HG02763 (cell line): ENCODE measurements around the gene CTDNEP1.
"Not testable (repeated sequence)": the region's sequence is repeated elsewhere in the genome, so short reads cannot be mapped to it uniquely, and the experiment has no call there.

Experiments
- ATAC-seq: cut with Tn5 transposase; IDR thresholded peaks from one replicate; pipeline ENCODE4 v1.9.1; 2021; ENCODE audit warnings: mild to moderate bottlenecking, moderate library complexity; ENCODE audit not compliant: unreplicated experiment

Gene CTDNEP1

GRCh38 chr17:7249214-7249613 lies 2.3 kb downstream of the CTDNEP1 start:
- ATAC-seq: no peak

DNA sequence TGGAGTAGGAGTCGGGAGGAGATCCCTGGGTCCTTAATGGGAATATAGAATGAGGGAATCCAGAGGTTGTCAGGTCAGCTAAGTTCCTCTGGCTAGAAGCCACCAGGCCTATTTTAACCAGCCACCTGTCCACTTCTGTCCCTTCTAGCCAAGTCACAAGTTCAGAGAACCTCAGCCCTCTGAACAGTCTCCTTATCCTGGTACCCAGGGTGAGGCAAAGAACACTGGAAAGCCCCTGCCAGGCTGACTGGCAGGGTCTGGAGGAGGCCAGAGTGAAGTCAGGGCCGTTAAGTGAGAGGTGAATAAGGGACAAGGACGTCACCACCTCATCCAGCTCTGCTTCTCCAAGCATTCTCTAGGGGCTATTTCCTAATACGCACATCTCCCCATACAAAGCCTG lies 2.7 kb downstream of the CTDNEP1 start:
- ATAC-seq: no peak

- ATAC-seq: no peak
Observed at GRCh38 chr17:7246779-7247178, 4.8 kb downstream of the CTDNEP1 start.

DNA sequence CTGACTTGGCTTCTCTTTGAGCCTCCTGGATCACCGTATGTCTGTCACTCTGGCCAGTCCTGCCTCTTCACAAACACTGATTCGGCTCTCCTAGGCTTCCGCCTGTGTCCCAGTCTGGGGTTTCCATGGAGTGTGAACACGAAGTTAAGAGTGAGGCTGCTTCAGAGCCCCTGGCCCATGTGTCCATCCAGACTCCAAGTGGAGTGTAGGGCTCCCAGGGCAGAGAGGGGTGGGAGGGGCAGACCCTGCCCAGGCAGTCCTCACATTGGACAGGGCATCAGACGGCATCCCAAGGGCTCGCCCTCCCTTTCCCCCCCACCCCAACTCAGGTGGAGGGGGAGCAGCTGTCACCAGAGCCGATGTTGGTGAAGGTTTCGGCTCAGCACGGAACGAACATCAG lies 7.7 kb downstream of the CTDNEP1 start:
- ATAC-seq: not testable (repeated sequence)

DNA sequence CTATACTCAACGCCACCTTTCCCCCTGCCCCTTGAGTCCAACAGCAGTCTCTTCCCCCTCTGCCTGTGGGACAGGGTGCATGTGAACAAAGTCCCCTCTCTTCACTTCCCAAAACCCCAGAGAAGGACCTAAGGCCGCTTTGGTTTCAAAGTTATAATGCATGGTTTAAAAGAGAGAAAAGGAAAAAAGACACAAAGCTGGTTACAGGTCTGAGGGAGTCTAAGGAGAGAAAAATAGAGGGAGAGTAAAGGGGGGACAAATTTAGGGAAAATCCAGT lies 8.1 kb downstream of the CTDNEP1 start:
- ATAC-seq: no peak

DNA sequence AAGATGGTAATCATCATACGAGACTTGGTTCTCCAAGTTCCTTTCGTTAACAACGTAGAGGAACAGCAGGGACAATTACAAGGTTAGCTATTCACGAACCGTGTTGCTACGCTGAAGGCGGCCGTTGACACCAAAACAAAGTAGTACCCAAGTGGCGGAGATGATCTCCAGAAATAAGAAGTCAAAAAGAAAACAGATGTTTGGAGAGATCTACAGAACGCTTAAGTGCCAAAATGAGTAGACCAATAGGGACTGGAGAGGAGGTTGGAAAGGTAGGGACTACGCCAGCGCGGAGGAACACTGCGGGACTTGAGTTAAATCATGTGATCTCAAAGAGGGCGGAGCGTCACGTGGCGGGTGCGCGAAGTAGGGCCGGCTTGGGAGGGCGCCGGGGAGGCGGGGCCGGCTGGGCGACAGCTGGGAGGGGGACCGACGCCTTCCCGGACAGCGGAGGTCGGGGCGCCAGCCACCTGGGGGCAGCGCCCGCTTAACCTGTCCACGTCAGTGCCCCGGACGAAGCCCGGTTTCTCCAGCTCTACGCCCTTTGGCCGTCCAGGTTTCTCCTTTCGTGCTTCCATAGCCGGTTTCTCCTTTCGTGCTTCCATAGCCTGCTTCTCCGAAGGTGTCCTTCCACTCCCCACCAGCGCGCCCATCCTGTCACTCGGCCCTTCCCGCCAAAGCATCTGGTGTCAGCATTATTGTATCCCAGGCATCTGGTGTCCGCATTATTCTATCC lies 8.6 kb downstream of the CTDNEP1 start:
- ATAC-seq: peak; percentile 40

- peak; percentile 31 for ATAC-seq
Observed at GRCh38 chr17:7241783-7242716, 9.5 kb downstream of the CTDNEP1 start, which contains the start of gene GABARAP. Gene GABARAP (minus strand): TSS chr17:7242449. CDS start chr17:7242330, 119 bp downstream.

DNA sequence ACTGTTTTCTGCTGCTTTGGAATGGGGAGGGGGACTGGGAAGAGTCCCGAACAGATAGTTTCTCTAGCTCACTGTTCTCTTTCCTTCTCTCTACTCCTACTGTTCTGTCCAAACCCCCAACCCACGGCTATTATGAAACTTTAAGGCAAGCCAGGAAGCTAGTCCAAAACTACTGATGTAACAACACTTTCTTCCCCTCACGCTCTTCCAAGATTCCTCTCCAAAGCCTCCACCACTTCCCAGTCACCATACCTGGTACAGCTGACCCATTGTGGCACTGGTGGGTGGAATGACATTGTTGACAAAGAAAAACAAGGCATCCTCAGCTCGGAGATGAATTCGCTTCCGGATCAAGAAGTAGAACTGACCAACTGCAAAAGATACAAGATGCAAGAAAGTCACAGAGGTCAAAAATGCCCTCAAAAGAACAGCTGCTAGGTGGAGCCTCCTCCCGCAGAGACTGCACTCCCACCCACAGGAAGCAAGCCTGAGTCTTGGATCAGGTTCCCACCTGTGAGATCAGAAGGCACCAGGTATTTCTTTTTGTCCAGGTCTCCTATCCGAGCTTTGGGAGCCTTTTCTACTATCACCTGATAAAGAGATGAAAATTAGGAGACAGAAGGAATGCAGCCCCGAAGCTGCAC lies 10.3 kb downstream of the CTDNEP1 start:
- no peak for ATAC-seq

DNA sequence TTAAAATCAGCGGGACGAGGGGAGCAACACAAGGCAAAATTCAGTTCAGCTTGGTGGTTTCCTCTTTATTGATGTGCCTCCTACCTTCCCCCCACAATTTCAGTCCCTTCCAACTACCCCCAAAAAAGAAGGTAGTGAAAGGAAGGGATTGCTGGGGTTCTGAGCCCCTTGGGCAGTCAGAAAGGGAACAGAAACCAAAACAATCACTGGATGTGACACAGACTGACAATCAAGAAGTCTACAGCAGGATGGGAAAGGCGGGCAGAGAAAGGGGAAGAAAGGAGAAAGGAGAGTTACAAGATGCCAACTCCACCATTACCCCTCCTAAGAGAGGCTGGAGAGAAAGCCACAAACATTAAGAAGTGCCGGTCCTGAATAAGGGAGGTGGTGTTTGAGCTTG lies 11.2 kb downstream of the CTDNEP1 start:
- ATAC-seq: no peak

DNA sequence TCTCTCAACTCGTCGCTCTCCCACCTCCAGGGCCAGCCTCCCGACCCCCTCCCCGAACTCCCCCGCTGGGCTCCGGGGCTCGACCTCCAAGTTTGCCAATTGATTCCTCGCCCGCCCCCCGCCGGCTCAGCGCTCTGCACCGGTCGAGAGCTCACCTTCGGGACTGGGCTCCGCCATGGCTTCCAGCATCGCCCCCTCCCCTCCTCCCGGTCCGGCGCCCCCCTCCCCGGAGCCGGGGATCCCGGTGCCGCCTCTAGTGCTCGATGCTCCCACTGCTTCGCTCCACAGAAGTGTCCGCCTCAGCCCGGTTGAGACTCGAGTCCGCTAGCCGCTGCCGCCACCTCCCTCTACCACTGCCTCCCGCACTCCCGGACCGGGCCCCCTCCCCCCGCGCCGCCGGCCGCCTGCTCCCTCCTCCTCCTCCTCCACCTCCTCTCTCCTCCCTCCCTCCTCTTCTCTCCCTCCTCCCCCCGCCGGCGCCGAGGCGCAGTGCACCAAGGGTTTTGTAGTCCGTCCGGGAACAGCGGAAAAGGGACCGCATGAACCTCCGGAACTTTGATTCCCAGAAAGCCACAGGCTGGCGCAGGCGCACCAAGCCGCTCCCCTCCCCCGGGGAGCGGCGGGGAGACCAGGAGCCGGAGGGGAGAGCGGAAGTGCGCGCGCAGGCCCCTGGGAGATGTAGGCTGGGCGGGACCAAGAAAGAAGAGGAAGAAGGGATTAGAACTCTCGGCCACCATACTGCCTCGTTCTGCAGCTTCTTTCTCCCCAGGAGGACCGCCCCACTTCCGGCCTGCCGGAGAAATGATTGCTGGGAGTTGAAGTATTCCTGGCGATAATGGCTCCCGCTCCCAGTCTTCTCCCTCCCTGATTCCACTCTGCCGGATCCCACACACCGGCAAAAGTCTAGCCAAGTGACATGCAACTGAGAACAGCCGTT lies 12.2 kb downstream of the CTDNEP1 start, which contains the start of gene PHF23:
Gene PHF23, minus strand, starts transcription at position 367 of the 937 bp plus-strand sequence. Its CDS starts 178 bp downstream, at position 189.
- peak; percentile 51 for ATAC-seq

DNA sequence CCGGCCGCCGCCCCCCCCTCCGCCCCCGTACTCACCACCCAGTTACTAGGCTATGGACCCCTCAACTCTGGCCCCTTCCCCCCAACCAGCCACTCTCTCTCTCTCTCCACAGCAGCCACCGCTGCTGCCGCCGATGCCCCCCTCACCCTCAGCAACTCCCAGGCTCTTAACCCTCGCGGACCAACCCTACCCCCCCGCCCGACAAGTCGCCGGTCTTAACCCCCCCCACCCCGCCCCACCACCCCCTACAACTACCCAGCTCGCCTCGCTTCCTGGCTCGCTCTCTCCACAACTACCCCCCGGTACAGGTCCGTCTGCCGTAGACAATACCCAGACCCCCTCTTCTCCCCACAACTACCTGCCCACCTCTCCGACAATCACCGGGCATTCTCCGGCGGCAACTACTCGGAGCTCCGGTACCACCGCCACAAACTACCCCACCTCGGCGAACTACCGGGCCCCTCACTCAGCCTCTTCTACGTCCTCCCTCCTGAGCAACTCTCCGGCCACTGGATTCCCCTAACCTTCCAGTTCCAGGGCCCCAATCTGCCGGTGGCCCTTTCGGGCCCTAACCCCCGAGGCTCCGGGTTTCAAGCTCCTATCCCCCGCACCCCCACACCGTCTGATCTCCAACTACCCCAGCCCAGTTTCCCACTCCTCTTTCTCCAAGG lies 13.0 kb downstream of the CTDNEP1 start:
- no peak for ATAC-seq

GRCh38 chr17:7237761-7238419 lies 13.6 kb downstream of the CTDNEP1 start:
- ATAC-seq: no peak

- ATAC-seq: no peak
Observed at GRCh38 chr17:7237266-7237760, 14.2 kb downstream of the CTDNEP1 start.

GRCh38 chr17:7236808-7237207 lies 14.7 kb downstream of the CTDNEP1 start:
- ATAC-seq: no peak

- no peak for ATAC-seq
Observed at GRCh38 chr17:7235693-7236665, 15.6 kb downstream of the CTDNEP1 start.

GRCh38 chr17:7234083-7234951 lies 17.2 kb downstream of the CTDNEP1 start, which contains the start of gene DVL2:
Gene DVL2 (minus strand): TSS chr17:7234517. CDS start chr17:7234262, 255 bp downstream.
- peak; percentile 47 for ATAC-seq

- ATAC-seq: no peak
Observed at GRCh38 chr17:7233701-7234082, 17.8 kb downstream of the CTDNEP1 start.
